ENCODE results near the gene NAA35. TPM values are rescaled to one million over a fixed set of nuclear protein-coding genes. Genes with fewer than 3 reads are reported as not detected.

Gene NAA35
- total RNA-seq, 1 experiment from 2014 or later: 22.2 TPM

DNA sequence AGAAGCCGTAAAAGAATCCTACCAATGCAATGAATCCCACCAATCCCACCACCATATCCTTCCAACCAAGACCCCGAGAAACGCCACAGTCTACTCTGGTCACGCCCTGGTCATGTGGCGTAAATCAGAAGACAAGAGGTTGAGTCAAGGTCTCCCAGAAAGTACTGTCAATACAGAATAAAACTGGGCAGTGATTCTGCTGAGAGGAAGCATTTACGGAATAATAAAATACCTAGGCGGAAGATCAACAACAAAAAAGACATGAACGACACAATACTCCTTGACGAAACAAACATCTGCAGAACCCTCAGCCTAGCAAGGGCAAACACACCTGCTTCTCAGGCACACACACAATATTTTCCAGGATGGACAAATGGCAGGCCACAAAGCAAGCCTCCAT is 95.6 kb downstream of the NAA35 start:
- Mint-ChIP-seq H3K36me3 (ENCODE audit: insufficient read depth, unreplicated experiment) (peaks cover 36% of the 10 kb centered on the region), H3K4me1 (ENCODE audit: low read depth, unreplicated experiment) (no peaks in the 10 kb centered on the region), H3K9me3 (ENCODE audit: low read depth, unreplicated experiment) (no peaks in the 10 kb centered on the region), H3K27ac (ENCODE audit: unreplicated experiment) (no peak overlapping the region), H3K4me3 (ENCODE audit: low read depth, unreplicated experiment) (no peak overlapping the region), H3K27me3 (ENCODE audit: unreplicated experiment) (no peaks in the 10 kb centered on the region)
- intact Hi-C loops (cut with micrococcal nuclease; ENCODE audit: unreplicated experiment): loop anchor here (10.0 kb wide), 1 partner anchor 198 kb away; no protein-coding TSS in a partner anchor
- BruUV-seq (replicated peaks): no TSS peak
- TF ChIP-seq, protein P1, sequence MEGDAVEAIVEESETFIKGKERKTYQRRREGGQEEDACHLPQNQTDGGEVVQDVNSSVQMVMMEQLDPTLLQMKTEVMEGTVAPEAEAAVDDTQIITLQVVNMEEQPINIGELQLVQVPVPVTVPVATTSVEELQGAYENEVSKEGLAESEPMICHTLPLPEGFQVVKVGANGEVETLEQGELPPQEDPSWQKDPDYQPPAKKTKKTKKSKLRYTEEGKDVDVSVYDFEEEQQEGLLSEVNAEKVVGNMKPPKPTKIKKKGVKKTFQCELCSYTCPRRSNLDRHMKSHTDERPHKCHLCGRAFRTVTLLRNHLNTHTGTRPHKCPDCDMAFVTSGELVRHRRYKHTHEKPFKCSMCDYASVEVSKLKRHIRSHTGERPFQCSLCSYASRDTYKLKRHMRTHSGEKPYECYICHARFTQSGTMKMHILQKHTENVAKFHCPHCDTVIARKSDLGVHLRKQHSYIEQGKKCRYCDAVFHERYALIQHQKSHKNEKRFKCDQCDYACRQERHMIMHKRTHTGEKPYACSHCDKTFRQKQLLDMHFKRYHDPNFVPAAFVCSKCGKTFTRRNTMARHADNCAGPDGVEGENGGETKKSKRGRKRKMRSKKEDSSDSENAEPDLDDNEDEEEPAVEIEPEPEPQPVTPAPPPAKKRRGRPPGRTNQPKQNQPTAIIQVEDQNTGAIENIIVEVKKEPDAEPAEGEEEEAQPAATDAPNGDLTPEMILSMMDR (IDR thresholded peaks at IDR 0.05; ENCODE audit: unreplicated experiment): no peak
- CTCF ChIA-PET: interaction anchor here (0.7 kb wide), 1 partner anchor 48 kb away, joined by 4 read pairs; no protein-coding TSS in a partner anchor
- no peak for DNase-seq

DNA sequence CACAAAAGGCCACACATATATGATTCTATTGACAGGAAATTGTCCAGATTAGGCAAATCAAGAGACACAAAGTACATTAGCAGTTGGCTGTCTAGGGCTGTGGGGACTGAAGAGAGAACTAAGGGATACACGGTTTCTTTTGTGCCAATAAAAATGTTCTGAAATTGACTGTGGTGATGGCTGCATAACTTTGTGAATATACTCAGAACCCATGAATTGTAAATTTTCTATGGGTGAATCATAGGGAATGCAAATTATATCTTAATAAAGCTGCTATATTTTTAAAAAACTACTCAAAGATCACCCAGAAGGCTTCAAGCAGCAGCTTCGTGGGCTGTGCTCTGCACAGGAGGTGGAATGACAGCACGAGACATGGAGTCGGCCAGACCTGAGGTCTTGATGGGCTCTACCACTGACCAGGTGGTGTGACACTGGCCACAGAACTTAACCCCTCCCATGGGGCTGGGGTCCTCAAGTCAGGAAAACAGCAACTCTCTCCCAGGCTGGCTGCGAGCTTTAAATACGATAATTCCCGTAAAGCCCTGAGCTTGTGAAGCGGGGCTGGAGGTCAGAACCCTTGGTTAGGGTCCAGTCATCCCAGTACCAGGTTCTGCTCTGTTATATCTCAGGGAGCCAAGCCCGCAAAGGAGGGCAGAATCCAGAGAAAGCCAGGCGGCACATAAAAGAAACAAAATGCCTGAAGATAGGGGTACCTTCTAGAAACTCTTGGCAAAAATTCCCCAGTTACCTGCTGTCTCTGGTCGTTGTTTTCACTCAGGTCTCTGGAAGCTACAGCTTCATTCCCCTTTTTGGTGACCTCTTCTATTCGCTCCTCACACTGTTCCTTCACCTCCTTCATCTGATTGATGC is 99.3 kb downstream of the NAA35 start:
- no peak for DNase-seq
- H3K27me3 Mint-ChIP-seq (ENCODE audit: unreplicated experiment): no peaks in the 10 kb centered on the region
- H3K4me3 Mint-ChIP-seq (ENCODE audit: low read depth, unreplicated experiment): no peak overlapping the region
- no peaks in the 10 kb centered on the region for H3K9me3 Mint-ChIP-seq (ENCODE audit: low read depth, unreplicated experiment)
- H3K27ac Mint-ChIP-seq (ENCODE audit: unreplicated experiment): no peak overlapping the region
- intact Hi-C loops (cut with micrococcal nuclease; ENCODE audit: unreplicated experiment): loop anchor here (10.0 kb wide), 1 partner anchor 195 kb away; no protein-coding TSS in a partner anchor
- no TSS peak for BruUV-seq (replicated peaks)
- TF ChIP-seq, protein P1 (IDR thresholded peaks at IDR 0.05; ENCODE audit: unreplicated experiment): no peak
- peaks cover 8% of the 10 kb centered on the region for H3K36me3 Mint-ChIP-seq (ENCODE audit: insufficient read depth, unreplicated experiment)
- CTCF ChIA-PET: no interaction called here
- no peaks in the 10 kb centered on the region for H3K4me1 Mint-ChIP-seq (ENCODE audit: low read depth, unreplicated experiment)

DNA sequence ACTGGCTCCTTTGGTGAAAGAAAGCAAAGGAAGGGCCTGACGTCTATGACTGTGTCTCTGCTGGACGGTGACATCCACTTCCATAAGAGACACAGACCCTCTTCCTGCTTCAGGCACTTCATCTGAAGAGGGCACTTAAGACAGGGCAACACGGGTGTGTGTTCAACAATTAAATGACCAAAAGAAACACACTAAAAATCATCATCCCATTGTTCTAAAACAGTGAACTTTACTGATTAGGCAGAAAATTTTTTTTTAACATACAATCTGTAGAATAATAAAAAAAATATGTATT is 99.9 kb downstream of the NAA35 start:
- Mint-ChIP-seq H3K36me3 (ENCODE audit: insufficient read depth, unreplicated experiment) (peaks cover 6% of the 10 kb centered on the region), H3K9me3 (ENCODE audit: low read depth, unreplicated experiment) (no peaks in the 10 kb centered on the region), H3K4me3 (ENCODE audit: low read depth, unreplicated experiment) (no peak overlapping the region), H3K4me1 (ENCODE audit: low read depth, unreplicated experiment) (no peaks in the 10 kb centered on the region), H3K27ac (ENCODE audit: unreplicated experiment) (no peak overlapping the region), H3K27me3 (ENCODE audit: unreplicated experiment) (no peaks in the 10 kb centered on the region)
- TF ChIP-seq, protein P1 (IDR thresholded peaks at IDR 0.05; ENCODE audit: unreplicated experiment): no peak
- BruUV-seq (replicated peaks): no TSS peak
- CTCF ChIA-PET: no interaction called here
- intact Hi-C loops (cut with micrococcal nuclease; ENCODE audit: unreplicated experiment): no loop called here
- DNase-seq: no peak

DNA sequence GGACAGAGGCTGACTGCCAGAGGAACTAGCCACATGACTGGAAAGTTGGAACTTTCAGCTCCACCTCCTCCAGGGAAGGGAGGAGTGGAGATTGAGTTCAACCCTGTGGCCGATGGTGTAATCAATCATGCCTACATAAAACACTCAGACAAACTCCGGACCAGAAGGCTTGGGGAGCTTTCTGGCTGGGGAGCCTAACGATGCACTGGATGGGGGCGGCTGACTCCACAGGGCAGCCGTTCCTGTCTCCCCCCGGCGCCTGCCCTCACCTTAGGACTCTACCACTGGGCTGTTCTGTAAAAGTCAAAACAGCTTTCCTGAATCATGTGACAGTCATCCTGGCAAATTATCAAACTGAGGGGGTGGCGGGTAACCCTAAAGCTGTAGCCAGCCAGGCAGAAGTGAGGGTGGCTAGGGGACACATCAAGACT is 100.4 kb downstream of the NAA35 start:
- TF ChIP-seq, protein P1 (IDR thresholded peaks at IDR 0.05; ENCODE audit: unreplicated experiment): no peak
- CTCF ChIA-PET: no interaction called here
- intact Hi-C loops (cut with micrococcal nuclease; ENCODE audit: unreplicated experiment): no loop called here

More for the DNA sequence above, 100.4 kb downstream of the NAA35 start:
- H3K4me1 Mint-ChIP-seq (ENCODE audit: low read depth, unreplicated experiment): no peaks in the 10 kb centered on the region
- no peak overlapping the region for H3K27ac Mint-ChIP-seq (ENCODE audit: unreplicated experiment)
- BruUV-seq (replicated peaks): no TSS peak
- H3K27me3 Mint-ChIP-seq (ENCODE audit: unreplicated experiment): no peaks in the 10 kb centered on the region
- DNase-seq: no peak
- peaks cover 2% of the 10 kb centered on the region for H3K36me3 Mint-ChIP-seq (ENCODE audit: insufficient read depth, unreplicated experiment)
- no peak overlapping the region for H3K4me3 Mint-ChIP-seq (ENCODE audit: low read depth, unreplicated experiment)
- H3K9me3 Mint-ChIP-seq (ENCODE audit: low read depth, unreplicated experiment): no peaks in the 10 kb centered on the region

All from Calu3 (cell line).